ENCODE measurements around the gene MPC2. TPM values are rescaled to one million over a fixed set of nuclear protein-coding genes. Genes with fewer than 3 reads are reported as not detected.

Gene MPC2
- total RNA-seq, 1 experiment from 2014 or later, result 71.7 TPM

- Histone ChIP-seq H3K36me3 (ENCODE audit: control insufficient read depth, insufficient read depth, low read length) (no peaks in the 10 kb centered on the region; the same call in 1 of the 2 replicates), H3K27ac (ENCODE audit: low read length) (peak overlapping the region; percentile 92), H3K4me1 (ENCODE audit: control insufficient read depth, insufficient read depth, low read length) (peaks cover 44% of the 10 kb centered on the region), H3K4me3 (ENCODE audit: low read depth in 2 of 2, low read length in 2 of 2) (peak overlapping the region; percentile 32 to 44), H3K27me3 (ENCODE audit: control insufficient read depth, insufficient read depth, low read length) (no peaks in the 10 kb centered on the region), H3K9me3 (ENCODE audit: control insufficient read depth, insufficient read depth, low read depth, low read length) (no peaks in the 10 kb centered on the region)
- intact Hi-C loops (cut with micrococcal nuclease; ENCODE audit: unreplicated experiment), result loop anchor here (5.0 kb wide), 1 partner anchor 206 kb away; the partner anchor contains the start of gene MPZL1
- DNase-seq (ENCODE audit: low read depth, low spot score) (no peak), ATAC-seq (peak; percentile 68; the same call in 1 of the 2 replicates)
- POLR2A ChIA-PET, result interaction anchor here (0.6 kb wide), 1 partner anchor 214 kb away, joined by 10 read pairs; no protein-coding TSS in a partner anchor
- TF ChIP-seq POLR2AphosphoS5 (IDR thresholded peaks at IDR 0.05; ENCODE audit: low read depth, low read length), result no peak
- no peak for TF ChIP-seq SIN3A (IDR thresholded peaks at IDR 0.05; ENCODE audit: borderline replicate concordance, insufficient read depth, low read depth, low read length)
- TF ChIP-seq, protein P1, sequence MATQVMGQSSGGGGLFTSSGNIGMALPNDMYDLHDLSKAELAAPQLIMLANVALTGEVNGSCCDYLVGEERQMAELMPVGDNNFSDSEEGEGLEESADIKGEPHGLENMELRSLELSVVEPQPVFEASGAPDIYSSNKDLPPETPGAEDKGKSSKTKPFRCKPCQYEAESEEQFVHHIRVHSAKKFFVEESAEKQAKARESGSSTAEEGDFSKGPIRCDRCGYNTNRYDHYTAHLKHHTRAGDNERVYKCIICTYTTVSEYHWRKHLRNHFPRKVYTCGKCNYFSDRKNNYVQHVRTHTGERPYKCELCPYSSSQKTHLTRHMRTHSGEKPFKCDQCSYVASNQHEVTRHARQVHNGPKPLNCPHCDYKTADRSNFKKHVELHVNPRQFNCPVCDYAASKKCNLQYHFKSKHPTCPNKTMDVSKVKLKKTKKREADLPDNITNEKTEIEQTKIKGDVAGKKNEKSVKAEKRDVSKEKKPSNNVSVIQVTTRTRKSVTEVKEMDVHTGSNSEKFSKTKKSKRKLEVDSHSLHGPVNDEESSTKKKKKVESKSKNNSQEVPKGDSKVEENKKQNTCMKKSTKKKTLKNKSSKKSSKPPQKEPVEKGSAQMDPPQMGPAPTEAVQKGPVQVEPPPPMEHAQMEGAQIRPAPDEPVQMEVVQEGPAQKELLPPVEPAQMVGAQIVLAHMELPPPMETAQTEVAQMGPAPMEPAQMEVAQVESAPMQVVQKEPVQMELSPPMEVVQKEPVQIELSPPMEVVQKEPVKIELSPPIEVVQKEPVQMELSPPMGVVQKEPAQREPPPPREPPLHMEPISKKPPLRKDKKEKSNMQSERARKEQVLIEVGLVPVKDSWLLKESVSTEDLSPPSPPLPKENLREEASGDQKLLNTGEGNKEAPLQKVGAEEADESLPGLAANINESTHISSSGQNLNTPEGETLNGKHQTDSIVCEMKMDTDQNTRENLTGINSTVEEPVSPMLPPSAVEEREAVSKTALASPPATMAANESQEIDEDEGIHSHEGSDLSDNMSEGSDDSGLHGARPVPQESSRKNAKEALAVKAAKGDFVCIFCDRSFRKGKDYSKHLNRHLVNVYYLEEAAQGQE (IDR thresholded peaks at IDR 0.05; ENCODE audit: insufficient read depth in 1 of 2, low read depth in 2 of 2, low read length in 1 of 2), result no peak
- no peak for TF ChIP-seq TCF7L2 (IDR thresholded peaks at IDR 0.05; ENCODE audit: low read depth, low read length)
- TF ChIP-seq CTCF (IDR thresholded peaks at IDR 0.05), result no peak
- in situ Hi-C loops (cut with HindIII; ENCODE audit: low pct_unique_long_range_greater_than_20kb, low sequenced_read_pairs), result no loop called here
- CTCF ChIA-PET, result interaction anchor here (0.6 kb wide), 1 partner anchor 11 kb away, joined by 5 read pairs; no protein-coding TSS in a partner anchor
- BruUV-seq (replicated peaks), result no TSS peak
Observed at GRCh38 chr1:167928457-167928852, 8.4 kb downstream of the MPC2 start.

GRCh38 chr1:167927046-167927754 is 9.7 kb downstream of the MPC2 start:
- DNase-seq (ENCODE audit: low read depth, low spot score) (no peak), ATAC-seq (peak; percentile 36)
- Histone ChIP-seq H3K9me3 (ENCODE audit: control insufficient read depth, insufficient read depth, low read depth, low read length) (no peaks in the 10 kb centered on the region), H3K4me1 (ENCODE audit: control insufficient read depth, insufficient read depth, low read length) (peaks cover 41% of the 10 kb centered on the region), H3K27ac (ENCODE audit: low read length) (peak overlapping the region; percentile 92), H3K27me3 (ENCODE audit: control insufficient read depth, insufficient read depth, low read length) (no peaks in the 10 kb centered on the region), H3K36me3 (ENCODE audit: control insufficient read depth, insufficient read depth, low read length) (no peaks in the 10 kb centered on the region; the same call in 1 of the 2 replicates), H3K4me3 (ENCODE audit: low read depth in 2 of 2, low read length in 2 of 2) (peak overlapping the region; percentile 19 to 32; a peak in 3 of 4 replicates)
- BruUV-seq (replicated peaks), result no TSS peak
- intact Hi-C loops (cut with micrococcal nuclease; ENCODE audit: unreplicated experiment), result loop anchor here (5.0 kb wide), 1 partner anchor 205 kb away; the partner anchor contains the start of gene MPZL1
- in situ Hi-C loops (cut with HindIII; ENCODE audit: low pct_unique_long_range_greater_than_20kb, low sequenced_read_pairs), result no loop called here
- TF ChIP-seq, protein P1 (IDR thresholded peaks at IDR 0.05; ENCODE audit: insufficient read depth in 1 of 2, low read depth in 2 of 2, low read length in 1 of 2), result no peak
- no peak for TF ChIP-seq POLR2AphosphoS5 (IDR thresholded peaks at IDR 0.05; ENCODE audit: low read depth, low read length)
- no peak for TF ChIP-seq CTCF (IDR thresholded peaks at IDR 0.05)
- no peak for TF ChIP-seq TCF7L2 (IDR thresholded peaks at IDR 0.05; ENCODE audit: low read depth, low read length)
- no peak for TF ChIP-seq SIN3A (IDR thresholded peaks at IDR 0.05; ENCODE audit: borderline replicate concordance, insufficient read depth, low read depth, low read length)
- ChIA-PET CTCF (no interaction called here), POLR2A (no interaction called here)

Measured in Panc1 (cell line).